ENCODE results near the gene FAM210A. TPM values are rescaled to one million over a fixed set of nuclear protein-coding genes. Genes with fewer than 3 reads are reported as not detected.

Gene FAM210A
- total RNA-seq, 1 experiment from 2014 or later = 19.7 TPM

GRCh38 chr18:13621886-13622619, 104.3 kb downstream of the FAM210A start:
- DNase-seq (ENCODE audit: low read depth) = no peak

GRCh38 chr18:13621446-13621849, 104.9 kb downstream of the FAM210A start:
- DNase-seq (ENCODE audit: low read depth) = no peak

GRCh38 chr18:13620818-13621445, 105.4 kb downstream of the FAM210A start:
- no peak for DNase-seq (ENCODE audit: low read depth)

- no peak for DNase-seq (ENCODE audit: low read depth)
Measured at GRCh38 chr18:13620206-13620672, 106.1 kb downstream of the FAM210A start.

GRCh38 chr18:13619505-13620205, 106.7 kb downstream of the FAM210A start:
- no peak for DNase-seq (ENCODE audit: low read depth)

- DNase-seq (ENCODE audit: low read depth) = no peak
Measured at GRCh38 chr18:13618760-13619438, 107.5 kb downstream of the FAM210A start.

GRCh38 chr18:13617826-13618515, 108.4 kb downstream of the FAM210A start:
- DNase-seq (ENCODE audit: low read depth) = no peak

- DNase-seq (ENCODE audit: low read depth) = no peak
Measured at GRCh38 chr18:13616525-13617035, 109.8 kb downstream of the FAM210A start.

- no peak for DNase-seq (ENCODE audit: low read depth)
Measured at GRCh38 chr18:13616041-13616440, 110.3 kb downstream of the FAM210A start.

GRCh38 chr18:13615432-13615861, 110.9 kb downstream of the FAM210A start:
- DNase-seq (ENCODE audit: low read depth) = no peak

GRCh38 chr18:13614641-13615288, 111.6 kb downstream of the FAM210A start:
- DNase-seq (ENCODE audit: low read depth) = no peak

- DNase-seq (ENCODE audit: low read depth) = no peak
Measured at GRCh38 chr18:13613591-13614501, 112.5 kb downstream of the FAM210A start.

Other genes with a start within 250 kb of the FAM210A start
- gene RNMT, start 115 bp upstream of the FAM210A start, total RNA-seq (2014; rRNA removed) = 19.2 and 20.0 TPM in 2 replicates
- not detected in 2 replicates for gene MC5R, start 97.6 kb upstream of the FAM210A start, total RNA-seq (2014; rRNA removed)
- gene MC2R, start 189.0 kb upstream of the FAM210A start, total RNA-seq (2014; rRNA removed) = not detected in 2 replicates

Measured in LHCN-M2 (cell line).